A673 (cell line): Measurements from ENCODE around the gene IL1RAPL1. TPM values are rescaled to one million over a fixed set of nuclear protein-coding genes. Genes with fewer than 3 reads are reported as not detected.

Experiments used
- BruUV-seq: library from RNA; stranded (reverse); fragments of 400-500 nt; replicated peaks from 2 replicates; lab custom pipeline; 2021; lab: Mats Ljungman, UMichigan
- CTCF ChIA-PET: fragments of 300-600 bp; sonication (Branson Sonifier 250); formaldehyde crosslinking; loops from one replicate; lab custom pipeline; 2022; ENCODE audit warnings: antibody characterized with exemption; lab: Charles Lee
- POLR2A ChIA-PET: fragments of 300-600 bp; sonication (Branson Sonifier 250); formaldehyde crosslinking; loops from one replicate; lab custom pipeline; 2022; ENCODE audit warnings: antibody characterized with exemption; ENCODE audit not compliant: low non-redundant PET; lab: Charles Lee
- DNase-seq: peaks from one replicate; pipeline ENCODE4 v3.0.0-alpha.2; 2015; ENCODE audit warnings: low spot score
- H3K27ac ChIP-seq: fragments of 200-600 bp; sonication (generic); 2 replicates; pipeline ENCODE4 v1.5.1; 2016; ENCODE audit warnings: mixed run types, low read depth, mild to moderate bottlenecking, mixed read lengths, antibody characterized with exemption, low read length; ENCODE audit not compliant: poor library complexity, severe bottlenecking
- H3K27me3 ChIP-seq: fragments of 200-600 bp; sonication (generic); replicated peaks from 2 replicates; pipeline ENCODE4 v1.6.1; 2017; ENCODE audit warnings: mixed run types, low read depth, mild to moderate bottlenecking, mixed read lengths, antibody characterized with exemption, low read length; ENCODE audit not compliant: insufficient read depth, poor library complexity
- H3K36me3 ChIP-seq: fragments of 200-600 bp; sonication (generic); 2 replicates; pipeline ENCODE4 v1.6.1; 2016; ENCODE audit warnings: mixed run types, mild to moderate bottlenecking, mixed read lengths, antibody characterized with exemption, low read length; ENCODE audit not compliant: insufficient read depth, poor library complexity, severe bottlenecking
- H3K4me1 ChIP-seq: fragments of 200-600 bp; sonication (generic); 2 replicates; pipeline ENCODE4 v1.6.1; 2017; ENCODE audit warnings: mixed run types, mild to moderate bottlenecking, mixed read lengths, antibody characterized with exemption, low read length; ENCODE audit not compliant: insufficient read depth, poor library complexity, severe bottlenecking
- H3K4me3 ChIP-seq: fragments of 200-600 bp; sonication (generic); 2 replicates; pipeline ENCODE4 v1.5.1; 2016; ENCODE audit warnings: low read depth, mixed run types, mild to moderate bottlenecking, mixed read lengths, low read length; ENCODE audit not compliant: poor library complexity, severe bottlenecking
- H3K9me3 ChIP-seq: fragments of 200-600 bp; sonication (generic); 2 replicates; pipeline ENCODE4 v1.6.1; 2016; ENCODE audit warnings: mixed run types, low read depth, mild to moderate bottlenecking, mixed read lengths, antibody characterized with exemption, low read length; ENCODE audit not compliant: poor library complexity, severe bottlenecking
- EZH2 ChIP-seq: fragments of 200-600 bp; sonication (generic); IDR thresholded peaks from 2 replicates; pipeline ENCODE4 v1.6.1; 2017; ENCODE audit warnings: borderline replicate concordance, low read depth, mild to moderate bottlenecking, mixed read lengths, antibody characterized with exemption, low read length; ENCODE audit not compliant: poor library complexity, severe bottlenecking
- intact Hi-C: fragments of 100-400 bp; cut with micrococcal nuclease; formaldehyde crosslinking; loops from one replicate; pipeline ENCODE4 v1.10.0; 2022; ENCODE audit not compliant: unreplicated experiment
- total RNA-seq: library from RNA; stranded (reverse); gene quantifications from 2 replicates; pipeline ENCODE4 v1.2.3, GENCODE V29; 2021
- TF ChIP-seq, protein P1 (sequence below): fragments of 300-800, 200-600 bp; sonication (generic); conservative IDR thresholded peaks from 2 replicates; pipeline ENCODE4 v1.5.1; 2017; ENCODE audit warnings: low read depth, mild to moderate bottlenecking, antibody characterized with exemption, low read length, moderate library complexity, mixed read lengths

IL1RAPL1 gene
- total RNA-seq, 1 experiment from 2014 or later = 0.21 TPM

DNA sequence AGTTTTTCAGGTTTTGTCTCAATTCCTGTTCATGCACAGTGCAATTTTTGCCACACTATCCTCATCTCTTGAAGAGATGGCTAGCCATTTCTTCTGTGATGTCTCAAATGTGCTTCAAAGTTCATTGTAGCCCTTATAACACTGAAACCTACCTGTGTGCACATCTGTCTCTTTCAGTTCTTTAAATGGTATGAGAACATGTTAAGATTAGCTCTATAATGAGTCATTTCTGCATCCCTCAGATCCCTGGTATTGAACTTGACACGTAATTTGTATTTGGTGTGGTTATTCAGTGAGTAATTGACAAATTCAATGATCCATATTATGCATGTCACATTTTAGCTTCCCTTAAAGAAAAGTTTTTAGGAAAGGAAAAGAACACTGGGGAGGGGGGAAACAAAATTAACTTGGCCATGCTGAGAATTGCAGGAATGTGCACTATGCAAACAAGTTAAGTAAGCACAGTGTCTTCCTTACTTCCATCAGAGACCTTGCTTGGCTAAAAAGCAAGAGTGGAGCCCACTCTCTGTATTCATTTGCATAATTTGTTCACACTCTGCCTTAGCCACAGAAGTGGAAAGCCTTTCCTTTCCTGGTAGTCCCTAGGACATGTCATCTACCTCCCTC, 968.3 kb downstream of the IL1RAPL1 start:
- no TSS peak for BruUV-seq
- no peak for DNase-seq
- H3K4me3 ChIP-seq = no peak overlapping the region
- POLR2A ChIA-PET = no interaction called here
- no peaks in the 10 kb centered on the region for H3K27me3 ChIP-seq
- H3K4me1 ChIP-seq = no peaks in the 10 kb centered on the region
- no peak overlapping the region for H3K27ac ChIP-seq
- CTCF ChIA-PET = no interaction called here
- intact Hi-C loops = no loop called here
- TF ChIP-seq, protein P1, sequence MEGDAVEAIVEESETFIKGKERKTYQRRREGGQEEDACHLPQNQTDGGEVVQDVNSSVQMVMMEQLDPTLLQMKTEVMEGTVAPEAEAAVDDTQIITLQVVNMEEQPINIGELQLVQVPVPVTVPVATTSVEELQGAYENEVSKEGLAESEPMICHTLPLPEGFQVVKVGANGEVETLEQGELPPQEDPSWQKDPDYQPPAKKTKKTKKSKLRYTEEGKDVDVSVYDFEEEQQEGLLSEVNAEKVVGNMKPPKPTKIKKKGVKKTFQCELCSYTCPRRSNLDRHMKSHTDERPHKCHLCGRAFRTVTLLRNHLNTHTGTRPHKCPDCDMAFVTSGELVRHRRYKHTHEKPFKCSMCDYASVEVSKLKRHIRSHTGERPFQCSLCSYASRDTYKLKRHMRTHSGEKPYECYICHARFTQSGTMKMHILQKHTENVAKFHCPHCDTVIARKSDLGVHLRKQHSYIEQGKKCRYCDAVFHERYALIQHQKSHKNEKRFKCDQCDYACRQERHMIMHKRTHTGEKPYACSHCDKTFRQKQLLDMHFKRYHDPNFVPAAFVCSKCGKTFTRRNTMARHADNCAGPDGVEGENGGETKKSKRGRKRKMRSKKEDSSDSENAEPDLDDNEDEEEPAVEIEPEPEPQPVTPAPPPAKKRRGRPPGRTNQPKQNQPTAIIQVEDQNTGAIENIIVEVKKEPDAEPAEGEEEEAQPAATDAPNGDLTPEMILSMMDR = no peak
- no peak for TF ChIP-seq EZH2
- no peaks in the 10 kb centered on the region for H3K36me3 ChIP-seq
- H3K9me3 ChIP-seq = peaks cover 4% of the 10 kb centered on the region

GRCh38 chrX:29560065-29560464, 972.8 kb downstream of the IL1RAPL1 start:
- peaks cover 4% of the 10 kb centered on the region for H3K9me3 ChIP-seq
- no peak for TF ChIP-seq EZH2
- TF ChIP-seq, protein P1 = no peak
- intact Hi-C loops = no loop called here
- H3K27ac ChIP-seq = no peak overlapping the region
- ChIA-PET CTCF (no interaction called here), POLR2A (no interaction called here)
- no peak for DNase-seq
- H3K4me3 ChIP-seq = no peak overlapping the region
- no TSS peak for BruUV-seq
- H3K27me3 ChIP-seq = no peaks in the 10 kb centered on the region
- no peaks in the 10 kb centered on the region for H3K4me1 ChIP-seq
- no peaks in the 10 kb centered on the region for H3K36me3 ChIP-seq

DNA sequence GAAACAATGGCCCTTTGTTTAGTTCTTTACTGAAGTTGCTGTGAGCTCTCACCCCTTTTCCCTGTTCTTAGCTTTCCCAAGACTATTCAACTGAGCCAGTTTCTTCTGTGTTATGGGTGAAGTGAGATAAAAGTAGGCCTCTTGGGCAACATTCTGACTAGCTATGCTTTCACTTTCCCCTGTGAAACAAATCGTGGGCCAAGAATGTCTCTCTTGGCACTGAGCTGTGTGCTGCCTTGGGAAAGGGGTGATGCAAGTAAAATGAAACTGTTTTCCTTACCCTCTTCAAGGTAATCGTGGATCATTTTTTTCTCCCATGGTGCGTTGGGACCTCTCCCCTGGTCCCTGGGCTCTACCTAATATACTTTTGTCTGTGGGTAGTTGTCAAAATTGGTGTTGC, 974.2 kb downstream of the IL1RAPL1 start:
- peaks cover 4% of the 10 kb centered on the region for H3K9me3 ChIP-seq
- H3K4me1 ChIP-seq = no peaks in the 10 kb centered on the region
- ChIA-PET CTCF (no interaction called here), POLR2A (no interaction called here)
- H3K4me3 ChIP-seq = no peak overlapping the region
- DNase-seq = no peak
- TF ChIP-seq EZH2 = no peak
- TF ChIP-seq, protein P1 = no peak
- BruUV-seq = no TSS peak
- intact Hi-C loops = no loop called here
- H3K27me3 ChIP-seq = no peaks in the 10 kb centered on the region
- H3K36me3 ChIP-seq = no peaks in the 10 kb centered on the region
- no peak overlapping the region for H3K27ac ChIP-seq
